Measurements from ENCODE around the gene MBOAT7.
"Not testable (repeated sequence)": the region's sequence is repeated elsewhere in the genome, so short reads cannot be mapped to it uniquely, and the experiment has no call there.

MBOAT7 gene

DNA sequence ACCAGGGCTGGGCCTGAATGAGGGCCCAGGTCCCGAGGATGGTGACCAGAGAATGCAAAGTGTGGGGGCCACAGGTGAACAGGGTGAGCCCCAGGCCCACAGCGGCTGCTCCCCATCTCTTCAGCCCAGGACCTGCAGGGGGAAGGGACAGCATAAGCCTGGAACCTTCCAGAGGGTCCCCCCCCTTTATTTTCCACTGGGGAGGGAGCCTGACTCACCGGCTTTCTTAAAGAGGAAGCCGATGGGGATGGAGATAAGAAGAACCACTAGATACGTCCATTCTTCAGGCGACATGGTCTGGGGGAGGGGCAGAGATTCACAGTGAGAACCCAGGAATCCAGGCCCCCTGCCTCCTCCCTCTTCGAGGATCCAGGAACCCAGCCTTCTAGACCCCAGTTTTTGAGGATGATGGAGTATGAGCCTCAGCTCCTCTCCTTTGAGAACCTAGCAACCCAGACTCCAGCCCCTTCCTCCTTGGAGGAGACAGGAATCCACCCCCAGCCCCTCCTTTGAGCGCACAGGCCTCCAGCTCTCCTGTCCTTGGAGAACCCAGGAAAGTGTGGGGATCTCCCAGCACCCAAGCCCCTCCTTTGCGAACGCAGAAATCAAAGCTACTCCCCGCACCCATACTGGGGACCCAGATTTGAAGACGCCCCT is 1.0 kb downstream of the MBOAT7 start:
- DNase-seq, result peak in 1 of 3 experiments; percentile 31

GRCh38 chr19:54186934-54187381 is 2.4 kb downstream of the MBOAT7 start:
- DNase-seq, result no peak

GRCh38 chr19:54186351-54186750 is 3.0 kb downstream of the MBOAT7 start:
- no peak for DNase-seq

DNA sequence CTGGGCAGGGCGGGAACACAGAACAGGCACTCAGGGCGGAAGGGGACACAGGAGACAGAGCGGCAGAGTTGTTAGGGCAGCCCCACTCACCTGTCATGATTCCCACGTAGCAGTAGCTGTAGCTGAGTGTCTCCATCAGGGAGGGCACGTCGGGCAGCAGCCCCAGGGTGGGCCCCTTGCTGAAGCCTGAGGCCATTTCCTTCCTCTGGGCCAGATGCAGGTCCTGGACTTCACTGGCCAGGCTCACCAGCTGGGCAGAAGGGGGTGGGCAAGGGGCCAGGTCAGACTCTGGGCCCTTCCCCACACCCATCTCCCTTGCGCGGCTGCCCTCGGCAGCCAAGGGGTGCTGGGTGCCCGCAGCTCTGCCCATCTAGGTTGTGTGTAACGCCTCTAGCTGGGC is 5.9 kb downstream of the MBOAT7 start:
- DNase-seq, result no peak

- not testable (repeated sequence) for DNase-seq
Observed at GRCh38 chr19:54181894-54182293, 7.5 kb downstream of the MBOAT7 start.

GRCh38 chr19:54180691-54181091 is 8.7 kb downstream of the MBOAT7 start:
- DNase-seq, result no peak

- DNase-seq, result peak; percentile 74 to 94 (median 90)
Observed at GRCh38 chr19:54179921-54180461, 9.4 kb downstream of the MBOAT7 start.

- peak in 1 of 3 experiments; percentile 35 for DNase-seq
Observed at GRCh38 chr19:54179262-54179852, 10.0 kb downstream of the MBOAT7 start.

DNA sequence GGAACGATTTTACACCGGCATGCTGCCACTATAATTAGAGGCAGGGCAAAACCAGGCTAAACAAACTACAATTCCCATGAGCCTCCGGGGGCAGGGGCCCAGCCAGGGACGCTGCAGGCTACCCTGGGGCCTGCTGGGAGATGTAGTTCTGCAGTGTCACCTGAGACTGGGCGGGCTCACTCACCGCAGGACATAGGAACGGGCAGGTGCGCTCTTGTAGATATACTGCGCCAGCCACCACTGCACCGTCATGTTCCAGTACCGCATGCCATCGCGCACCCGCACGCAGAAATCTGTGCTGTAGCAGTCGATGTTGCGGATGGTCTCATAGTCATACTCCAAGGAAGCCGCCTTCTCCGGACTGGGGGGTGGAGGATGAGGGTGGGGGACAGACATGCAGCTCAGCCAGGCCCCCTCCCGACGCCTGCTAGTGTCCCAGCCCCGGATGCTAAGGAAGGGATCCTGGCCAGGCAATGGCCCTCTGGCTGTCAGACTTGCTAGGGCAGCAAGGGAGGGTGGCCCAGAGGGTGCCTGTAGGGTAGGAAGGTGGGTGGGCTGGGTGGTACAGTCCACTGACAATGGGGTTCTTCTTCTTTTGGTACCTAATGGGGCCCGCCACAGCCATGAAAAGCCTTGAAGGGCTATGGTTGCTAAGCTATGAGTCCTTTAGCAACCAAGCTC is 10.7 kb downstream of the MBOAT7 start:
- DNase-seq, result peak; percentile 14 to 74 (median 21)

- DNase-seq, result no peak
Observed at GRCh38 chr19:54173951-54174834, 15.2 kb downstream of the MBOAT7 start.

- no peak for DNase-seq
Observed at GRCh38 chr19:54173359-54173699, 16.1 kb downstream of the MBOAT7 start.

- DNase-seq, result peak; percentile 45 to 79 (median 78)
Observed at GRCh38 chr19:54172471-54173358, 16.7 kb downstream of the MBOAT7 start, which contains the start of gene TMC4. TMC4 (minus strand) TSS chr19:54173160; CDS start chr19:54173117, 43 bp downstream.

DNA sequence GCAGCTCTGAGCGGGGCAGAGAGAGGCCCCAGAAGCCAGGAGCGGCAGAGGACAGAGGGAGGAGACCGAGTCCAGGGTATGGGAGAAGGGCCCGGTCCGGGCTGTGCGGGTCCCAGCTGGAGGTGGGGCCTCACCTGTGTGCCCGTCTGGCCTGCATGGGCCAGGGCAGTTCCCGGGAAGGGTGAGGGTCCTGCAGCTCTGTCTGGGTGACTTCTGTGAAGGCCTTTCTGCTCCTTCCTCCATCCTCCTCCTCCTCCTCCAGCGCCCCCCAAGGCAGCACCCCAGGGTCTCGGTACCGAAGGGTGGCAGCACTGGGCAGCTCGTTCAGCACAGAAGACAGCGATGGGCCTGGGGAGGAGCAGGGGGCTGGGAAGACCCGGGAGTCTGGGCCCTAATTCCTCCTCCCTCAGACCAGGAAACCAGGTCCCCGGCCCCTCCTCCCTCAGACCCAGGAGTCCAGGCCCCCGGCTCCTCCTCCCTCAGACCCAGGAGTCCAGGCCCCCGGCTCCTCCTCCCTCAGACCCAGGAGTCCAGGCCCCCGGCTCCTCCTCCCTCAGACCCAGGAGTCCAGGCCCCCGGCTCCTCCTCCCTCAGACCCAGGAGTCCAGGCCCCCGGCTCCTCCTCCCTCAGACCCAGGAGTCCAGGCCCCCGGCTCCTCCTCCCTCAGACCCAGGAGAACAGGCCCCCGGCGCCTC is 17.5 kb downstream of the MBOAT7 start:
- DNase-seq, result not testable (repeated sequence)

- no peak for DNase-seq
Observed at GRCh38 chr19:54169149-54169740, 20.1 kb downstream of the MBOAT7 start.

- DNase-seq, result peak; percentile 64 to 89 (median 81)
Observed at GRCh38 chr19:54168174-54168917, 21.0 kb downstream of the MBOAT7 start.

GRCh38 chr19:54165222-54165621 is 24.2 kb downstream of the MBOAT7 start:
- DNase-seq, result no peak

GRCh38 chr19:54164369-54165068 is 24.9 kb downstream of the MBOAT7 start:
- peak in 1 of 3 experiments; percentile 75 for DNase-seq

- DNase-seq, result no peak
Observed at GRCh38 chr19:54162884-54163283, 26.5 kb downstream of the MBOAT7 start.

GRCh38 chr19:54162241-54162805 is 27.1 kb downstream of the MBOAT7 start:
- DNase-seq, result peak; percentile 59 to 82 (median 75)

Data from NCI-H1417 (cell line).